HEK293 (cell line): ENCODE results near the gene CD82.

Experiments used
- CTCF ChIA-PET: fragments of 350-600 bp; formaldehyde crosslinking; extraction: SDS; loops from one replicate; lab custom pipeline; 2021; ENCODE audit warnings: antibody characterized with exemption; lab: Yijun Ruan, JAX
- POLR2A ChIA-PET: fragments of 300-600 bp; formaldehyde crosslinking; extraction: SDS; loops from one replicate; lab custom pipeline; 2020; ENCODE audit warnings: antibody characterized with exemption, inconsistent platforms; lab: Yijun Ruan, JAX
- H3K27ac ChIP-seq: fragments of 200-500 bp; sonication (Bioruptor generic); 2 replicates; pipeline ENCODE4 v1.5.1; 2014; ENCODE audit warnings: low read depth, low read length, control low read depth, inconsistent platforms; ENCODE audit errors: extremely low read depth
- H3K36me3 ChIP-seq, 2 experiments: fragments of 200-500 bp in 1 of 2; sonication (Bioruptor generic) in 1 of 2; 1 replicate in 1 of 2; 2 replicates in 1 of 2; pipeline ENCODE4 v1.5.1; 2014 to 2017; ENCODE audit warnings: inconsistent platforms in 2 of 2, low read length in 2 of 2; ENCODE audit not compliant: control insufficient read depth in 2 of 2, insufficient read depth in 1 of 2
- H3K4me1 ChIP-seq: fragments of 200-500 bp; sonication (Bioruptor generic); 2 replicates; pipeline ENCODE4 v1.5.1; 2014; ENCODE audit warnings: mild to moderate bottlenecking, low read length, inconsistent platforms; ENCODE audit not compliant: control insufficient read depth, insufficient read depth
- H3K4me3 ChIP-seq: 2 replicates; pipeline ENCODE4 v1.5.1; 2011; ENCODE audit warnings: low read depth, mild to moderate bottlenecking, control low read depth, low read length, moderate library complexity
- H3K9me3 ChIP-seq: fragments of 200-500 bp; sonication (Bioruptor generic); 2 replicates; pipeline ENCODE4 v1.5.1; 2014; ENCODE audit warnings: low read depth, low read length, inconsistent platforms; ENCODE audit not compliant: control insufficient read depth, insufficient read depth
- GLIS1 ChIP-seq: fragments of 450-650 bp; formaldehyde crosslinking; IDR thresholded peaks from 2 replicates; pipeline ENCODE4 v1.5.1; 2016; ENCODE audit warnings: missing biosample characterization, missing genetic modification characterization
- HOXA7 ChIP-seq: sonication (generic); formaldehyde crosslinking; IDR thresholded peaks from 2 replicates; pipeline ENCODE4 v1.8.1; 2022; ENCODE audit warnings: missing genetic modification reagents, borderline replicate concordance
- IKZF3 ChIP-seq: fragments of 450-650 bp; IDR thresholded peaks from 2 replicates; pipeline ENCODE4 v1.5.0; 2018; ENCODE audit warnings: missing biosample characterization, mild to moderate bottlenecking, missing genetic modification characterization, moderate library complexity
- ZNF112 ChIP-seq: fragments of 450-650 bp; formaldehyde crosslinking; IDR thresholded peaks from 2 replicates; pipeline ENCODE4 v1.5.0; 2017; ENCODE audit warnings: missing biosample characterization, missing genetic modification characterization
- ZNF174 ChIP-seq: fragments of 450-650 bp; formaldehyde crosslinking; IDR thresholded peaks from 2 replicates; pipeline ENCODE4 v1.5.0; 2017; ENCODE audit warnings: missing biosample characterization, mild to moderate bottlenecking, missing genetic modification characterization
- ZNF18 ChIP-seq: fragments of 450-650 bp; formaldehyde crosslinking; IDR thresholded peaks from 2 replicates; pipeline ENCODE4 v1.5.1; 2016; ENCODE audit warnings: missing biosample characterization, missing genetic modification characterization
- ZNF266 ChIP-seq: fragments of 450-650 bp; formaldehyde crosslinking; IDR thresholded peaks from 2 replicates; pipeline ENCODE4 v1.5.1; 2016; ENCODE audit warnings: missing biosample characterization, missing genetic modification characterization, low read depth
- ZNF280D ChIP-seq: fragments of 450-650 bp; formaldehyde crosslinking; IDR thresholded peaks from 2 replicates; pipeline ENCODE4 v1.5.1; 2016; ENCODE audit warnings: missing biosample characterization, missing genetic modification characterization
- ZNF488 ChIP-seq: fragments of 450-650 bp; formaldehyde crosslinking; IDR thresholded peaks from 2 replicates; pipeline ENCODE4 v1.5.1; 2016; ENCODE audit warnings: missing biosample characterization, missing genetic modification characterization
- ZNF514 ChIP-seq: fragments of 450-650 bp; formaldehyde crosslinking; IDR thresholded peaks from 2 replicates; pipeline ENCODE4 v1.5.1; 2016; ENCODE audit warnings: missing biosample characterization, missing genetic modification characterization
- ZNF518A ChIP-seq: fragments of 450-650 bp; formaldehyde crosslinking; conservative IDR thresholded peaks from 2 replicates; pipeline ENCODE4 v1.5.1; 2016; ENCODE audit warnings: low read depth, missing biosample characterization, missing genetic modification characterization
- ZNF521 ChIP-seq: fragments of 450-650 bp; formaldehyde crosslinking; IDR thresholded peaks from 2 replicates; pipeline ENCODE4 v1.5.1; 2017; ENCODE audit warnings: missing biosample characterization, mild to moderate bottlenecking, missing genetic modification characterization
- ZNF549 ChIP-seq: fragments of 450-650 bp; IDR thresholded peaks from 2 replicates; pipeline ENCODE4 v1.5.1; 2018; ENCODE audit warnings: missing biosample characterization, missing genetic modification characterization, mild to moderate bottlenecking, inconsistent platforms, moderate library complexity
- ZNF555 ChIP-seq: fragments of 450-650 bp; formaldehyde crosslinking; conservative IDR thresholded peaks from 2 replicates; pipeline ENCODE4 v1.5.1; 2017; ENCODE audit warnings: missing biosample characterization, mild to moderate bottlenecking, missing genetic modification characterization, inconsistent platforms
- ZNF560 ChIP-seq: fragments of 450-650 bp; formaldehyde crosslinking; IDR thresholded peaks from 2 replicates; pipeline ENCODE4 v1.5.1; 2017; ENCODE audit warnings: missing biosample characterization, missing genetic modification characterization, borderline replicate concordance
- ZNF600 ChIP-seq: fragments of 450-650 bp; formaldehyde crosslinking; IDR thresholded peaks from 2 replicates; pipeline ENCODE4 v1.5.1; 2016; ENCODE audit warnings: missing biosample characterization, missing genetic modification characterization
- ZNF658 ChIP-seq: fragments of 450-650 bp; formaldehyde crosslinking; IDR thresholded peaks from 2 replicates; pipeline ENCODE4; 2016; ENCODE audit warnings: missing biosample characterization, missing genetic modification characterization
- ZNF704 ChIP-seq: fragments of 450-650 bp; formaldehyde crosslinking; IDR thresholded peaks from 2 replicates; pipeline ENCODE4 v1.5.1; 2016; ENCODE audit warnings: missing biosample characterization, missing genetic modification characterization
- ZNF768 ChIP-seq: fragments of 450-650 bp; formaldehyde crosslinking; IDR thresholded peaks from 2 replicates; pipeline ENCODE4 v1.5.1; 2018; ENCODE audit warnings: missing biosample characterization, mild to moderate bottlenecking, missing genetic modification characterization
- ZNF785 ChIP-seq: fragments of 450-650 bp; formaldehyde crosslinking; IDR thresholded peaks from 2 replicates; pipeline ENCODE4 v1.5.1; 2016; ENCODE audit warnings: missing biosample characterization, missing genetic modification characterization
- TF ChIP-seq, protein P1 (sequence below): fragments of 450-650 bp; formaldehyde crosslinking; IDR thresholded peaks from 2 replicates; pipeline ENCODE4 v1.5.1; 2016; ENCODE audit warnings: missing biosample characterization, missing genetic modification characterization
- TF ChIP-seq, protein P2 (sequence below): fragments of 450-650 bp; IDR thresholded peaks from 2 replicates; pipeline ENCODE4 v1.5.1; 2018; ENCODE audit warnings: missing biosample characterization, missing genetic modification characterization

Gene CD82

GRCh38 chr11:44621140-44621681 lies 55.7 kb downstream of the CD82 start:
- POLR2A ChIA-PET = no interaction called here
- no peak overlapping the region for H3K27ac ChIP-seq
- no peaks in the 10 kb centered on the region for H3K9me3 ChIP-seq
- CTCF ChIA-PET = interaction anchor here (0.5 to 8.0 kb wide), 39 partner anchors 8 to 914 kb away, joined by 3 to 275 read pairs (median 5); partner anchors contain the start of gene CD82
- H3K36me3 ChIP-seq = no peaks in the 10 kb centered on the region
- no peaks in the 10 kb centered on the region for H3K4me1 ChIP-seq
- H3K4me3 ChIP-seq = no peak overlapping the region
- no peak for TF ChIP-seq ZNF18 (tag by site-specific recombination)
- TF ChIP-seq HOXA7 (CRISPR knock-in tag) = no peak
- TF ChIP-seq ZNF555 (tag by site-specific recombination) = no peak
- TF ChIP-seq ZNF488 (tag by site-specific recombination) = no peak
- TF ChIP-seq ZNF174 = no peak
- TF ChIP-seq ZNF785 = no peak
- 0 out of 2 replicates have a peak, but pooled peaks have one; percentile 29 for TF ChIP-seq IKZF3 (tag by site-specific recombination)
- TF ChIP-seq, protein P1, sequence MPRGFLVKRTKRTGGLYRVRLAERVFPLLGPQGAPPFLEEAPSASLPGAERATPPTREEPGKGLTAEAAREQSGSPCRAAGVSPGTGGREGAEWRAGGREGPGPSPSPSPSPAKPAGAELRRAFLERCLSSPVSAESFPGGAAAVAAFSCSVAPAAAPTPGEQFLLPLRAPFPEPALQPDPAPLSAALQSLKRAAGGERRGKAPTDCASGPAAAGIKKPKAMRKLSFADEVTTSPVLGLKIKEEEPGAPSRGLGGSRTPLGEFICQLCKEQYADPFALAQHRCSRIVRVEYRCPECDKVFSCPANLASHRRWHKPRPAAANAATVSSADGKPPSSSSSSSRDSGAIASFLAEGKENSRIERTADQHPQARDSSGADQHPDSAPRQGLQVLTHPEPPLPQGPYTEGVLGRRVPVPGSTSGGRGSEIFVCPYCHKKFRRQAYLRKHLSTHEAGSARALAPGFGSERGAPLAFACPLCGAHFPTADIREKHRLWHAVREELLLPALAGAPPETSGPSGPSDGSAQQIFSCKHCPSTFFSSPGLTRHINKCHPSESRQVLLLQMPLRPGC (tag by site-specific recombination) = no peak
- TF ChIP-seq ZNF658 (tag by site-specific recombination) = no peak
- no peak for TF ChIP-seq ZNF600 (tag by site-specific recombination)
- no peak for TF ChIP-seq ZNF266
- no peak for TF ChIP-seq ZNF768 (tag by site-specific recombination)
- TF ChIP-seq ZNF521 (tag by site-specific recombination) = no peak
- TF ChIP-seq, protein P2, sequence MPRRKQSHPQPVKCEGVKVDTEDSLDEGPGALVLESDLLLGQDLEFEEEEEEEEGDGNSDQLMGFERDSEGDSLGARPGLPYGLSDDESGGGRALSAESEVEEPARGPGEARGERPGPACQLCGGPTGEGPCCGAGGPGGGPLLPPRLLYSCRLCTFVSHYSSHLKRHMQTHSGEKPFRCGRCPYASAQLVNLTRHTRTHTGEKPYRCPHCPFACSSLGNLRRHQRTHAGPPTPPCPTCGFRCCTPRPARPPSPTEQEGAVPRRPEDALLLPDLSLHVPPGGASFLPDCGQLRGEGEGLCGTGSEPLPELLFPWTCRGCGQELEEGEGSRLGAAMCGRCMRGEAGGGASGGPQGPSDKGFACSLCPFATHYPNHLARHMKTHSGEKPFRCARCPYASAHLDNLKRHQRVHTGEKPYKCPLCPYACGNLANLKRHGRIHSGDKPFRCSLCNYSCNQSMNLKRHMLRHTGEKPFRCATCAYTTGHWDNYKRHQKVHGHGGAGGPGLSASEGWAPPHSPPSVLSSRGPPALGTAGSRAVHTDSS (tag by site-specific recombination) = no peak
- no peak for TF ChIP-seq ZNF514 (tag by site-specific recombination)
- peak; percentile 24; the same call in 1 of the 2 replicates for TF ChIP-seq GLIS1 (tag by site-specific recombination)
- TF ChIP-seq ZNF112 (tag by site-specific recombination) = no peak
- TF ChIP-seq ZNF704 (tag by site-specific recombination) = no peak
- TF ChIP-seq ZNF280D (tag by site-specific recombination) = no peak
- no peak for TF ChIP-seq ZNF560 (tag by site-specific recombination)
- TF ChIP-seq ZNF518A = no peak
- TF ChIP-seq ZNF549 = no peak
